OCI-LY7 (cell line): Measurements from ENCODE around the gene LRRC75A.

ENCODE experiments used
- EZH2phosphoT487 ChIP-seq: fragments of 200-600 bp; sonication (generic); IDR thresholded peaks from 2 replicates; pipeline ENCODE4 v1.6.1; 2018; ENCODE audit warnings: low read depth, borderline replicate concordance, mild to moderate bottlenecking, mixed run types, antibody characterized with exemption, low read length, moderate library complexity, mixed read lengths
- TF ChIP-seq, protein P1 (sequence below): fragments of 200-600 bp; sonication (generic); conservative IDR thresholded peaks from 2 replicates; pipeline ENCODE4 v1.5.1; 2014; ENCODE audit warnings: mild to moderate bottlenecking, antibody characterized with exemption, low read length, moderate library complexity, mixed read lengths

GRCh38 chr17:16495561-16495960 is 3.6 kb upstream of the LRRC75A start:
- TF ChIP-seq, protein P1, sequence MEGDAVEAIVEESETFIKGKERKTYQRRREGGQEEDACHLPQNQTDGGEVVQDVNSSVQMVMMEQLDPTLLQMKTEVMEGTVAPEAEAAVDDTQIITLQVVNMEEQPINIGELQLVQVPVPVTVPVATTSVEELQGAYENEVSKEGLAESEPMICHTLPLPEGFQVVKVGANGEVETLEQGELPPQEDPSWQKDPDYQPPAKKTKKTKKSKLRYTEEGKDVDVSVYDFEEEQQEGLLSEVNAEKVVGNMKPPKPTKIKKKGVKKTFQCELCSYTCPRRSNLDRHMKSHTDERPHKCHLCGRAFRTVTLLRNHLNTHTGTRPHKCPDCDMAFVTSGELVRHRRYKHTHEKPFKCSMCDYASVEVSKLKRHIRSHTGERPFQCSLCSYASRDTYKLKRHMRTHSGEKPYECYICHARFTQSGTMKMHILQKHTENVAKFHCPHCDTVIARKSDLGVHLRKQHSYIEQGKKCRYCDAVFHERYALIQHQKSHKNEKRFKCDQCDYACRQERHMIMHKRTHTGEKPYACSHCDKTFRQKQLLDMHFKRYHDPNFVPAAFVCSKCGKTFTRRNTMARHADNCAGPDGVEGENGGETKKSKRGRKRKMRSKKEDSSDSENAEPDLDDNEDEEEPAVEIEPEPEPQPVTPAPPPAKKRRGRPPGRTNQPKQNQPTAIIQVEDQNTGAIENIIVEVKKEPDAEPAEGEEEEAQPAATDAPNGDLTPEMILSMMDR: no peak
- no peak for TF ChIP-seq EZH2phosphoT487
